Globus pallidus (tissue), 1 donor: ENCODE data around the gene STARD7.
A peak's percentile ranks its signal among the peaks of the same experiment; 100 is the strongest.
"Not testable (repeated sequence)": the region's sequence is repeated elsewhere in the genome, so short reads cannot be mapped to it uniquely, and the experiment has no call there.

Experiments used
- DNase-seq: peaks from one replicate; pipeline ENCODE4 v3.0.0-alpha.2; 2015; ENCODE audit warnings: low spot score

The STARD7 gene

DNA sequence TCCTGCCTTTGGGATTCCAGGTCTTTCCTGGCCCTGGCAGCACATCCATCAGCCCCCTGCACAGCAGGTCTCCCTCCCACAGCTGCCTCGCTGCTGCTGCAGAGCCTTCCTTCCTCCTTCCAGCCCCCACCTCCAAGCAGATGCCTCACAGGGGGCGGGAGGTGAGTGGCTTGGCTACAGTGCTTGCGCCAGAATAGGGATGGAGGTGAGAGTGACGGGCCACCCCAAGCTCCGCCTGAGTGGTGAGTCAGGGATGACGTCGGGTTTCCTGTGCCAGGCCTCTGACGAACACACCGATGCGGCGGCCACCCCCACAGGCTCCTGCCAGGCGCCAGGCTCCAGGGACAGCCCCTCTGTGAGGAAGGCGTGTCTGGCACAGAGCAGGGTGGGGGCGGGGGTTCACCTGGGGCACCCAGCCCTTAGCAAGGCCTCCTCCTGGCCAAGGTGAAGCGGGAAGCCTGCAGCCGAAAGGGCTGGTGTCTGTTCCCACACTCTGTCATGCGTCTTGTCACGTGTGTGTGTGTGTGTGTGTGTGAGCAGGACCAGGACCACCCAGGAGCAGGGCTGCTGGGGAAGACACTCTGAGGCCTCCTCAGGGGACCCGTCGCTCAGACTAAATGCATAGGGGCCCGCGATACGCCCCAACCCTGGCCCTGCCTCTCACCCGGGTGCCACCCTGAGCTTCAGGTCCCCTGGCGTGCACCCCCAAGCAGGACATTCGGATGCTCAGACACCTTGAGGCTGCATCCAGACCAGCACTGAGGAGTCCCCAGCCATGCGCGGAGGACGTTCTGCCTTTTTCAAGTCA, 60.0 kb downstream of the STARD7 start:
- DNase-seq = no peak

DNA sequence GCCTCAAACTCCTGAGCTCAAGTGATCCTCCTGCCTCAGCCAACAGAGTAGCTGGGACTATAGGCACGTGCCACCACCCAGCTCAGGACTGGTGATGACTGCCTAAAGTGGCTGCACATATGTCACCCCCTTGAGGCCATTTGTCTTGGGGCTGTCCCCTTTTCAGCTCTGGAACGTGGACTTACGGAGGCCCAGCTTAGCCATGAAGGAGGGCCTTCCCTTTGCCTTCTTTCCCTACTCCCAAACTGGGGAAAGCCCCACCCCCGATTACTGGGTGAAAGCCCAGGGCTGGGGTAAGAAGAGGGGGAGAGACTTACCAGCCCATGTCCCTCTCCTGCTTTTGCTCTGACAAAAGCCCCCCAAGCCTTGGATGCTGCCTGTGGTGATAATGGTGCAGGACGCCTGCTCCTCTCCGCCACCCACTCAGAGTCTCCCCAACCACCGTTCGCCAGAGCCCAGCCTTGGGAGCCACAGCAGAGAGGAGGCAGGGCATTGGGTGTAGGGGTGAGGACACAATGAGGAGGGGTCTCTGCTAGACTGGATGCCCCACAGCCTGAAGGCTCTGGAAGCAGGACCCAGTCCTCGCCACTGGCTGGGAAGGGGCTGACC, 60.9 kb downstream of the STARD7 start:
- DNase-seq = no peak

DNA sequence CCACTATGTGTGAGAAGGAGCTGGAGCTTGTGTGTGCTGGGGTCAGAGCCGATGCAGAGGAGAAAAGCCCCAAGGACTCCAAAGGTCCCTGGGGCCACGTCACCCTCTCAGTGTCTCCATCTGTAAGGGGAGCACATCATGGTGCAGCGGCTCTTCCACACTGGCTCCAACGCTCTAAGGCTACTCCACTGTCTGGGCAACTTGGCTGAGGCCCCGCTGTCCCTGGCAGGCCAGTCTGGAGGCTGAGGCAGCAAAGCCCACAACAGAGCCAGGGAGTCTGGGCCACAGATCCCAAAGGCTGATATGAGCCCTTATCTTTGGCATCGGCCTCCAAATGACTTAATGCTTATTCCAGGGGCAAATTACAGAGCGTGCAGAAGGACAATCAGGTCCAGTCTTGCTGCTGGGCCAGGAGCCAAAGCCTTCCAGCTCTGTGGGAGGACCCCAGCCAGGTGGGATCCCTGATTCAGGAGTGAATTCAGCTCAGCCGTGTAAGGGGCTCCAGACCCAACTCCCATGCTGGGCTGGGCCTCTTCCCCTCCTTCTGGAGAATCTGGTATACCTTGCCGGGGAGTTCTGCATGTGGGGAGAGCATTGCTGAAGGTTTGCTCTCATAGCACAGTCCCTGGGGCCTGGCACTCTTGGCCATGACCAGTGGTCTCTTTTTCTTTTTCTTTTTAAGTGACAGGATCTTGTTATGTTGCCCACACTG, 61.6 kb downstream of the STARD7 start:
- DNase-seq = no peak

DNA sequence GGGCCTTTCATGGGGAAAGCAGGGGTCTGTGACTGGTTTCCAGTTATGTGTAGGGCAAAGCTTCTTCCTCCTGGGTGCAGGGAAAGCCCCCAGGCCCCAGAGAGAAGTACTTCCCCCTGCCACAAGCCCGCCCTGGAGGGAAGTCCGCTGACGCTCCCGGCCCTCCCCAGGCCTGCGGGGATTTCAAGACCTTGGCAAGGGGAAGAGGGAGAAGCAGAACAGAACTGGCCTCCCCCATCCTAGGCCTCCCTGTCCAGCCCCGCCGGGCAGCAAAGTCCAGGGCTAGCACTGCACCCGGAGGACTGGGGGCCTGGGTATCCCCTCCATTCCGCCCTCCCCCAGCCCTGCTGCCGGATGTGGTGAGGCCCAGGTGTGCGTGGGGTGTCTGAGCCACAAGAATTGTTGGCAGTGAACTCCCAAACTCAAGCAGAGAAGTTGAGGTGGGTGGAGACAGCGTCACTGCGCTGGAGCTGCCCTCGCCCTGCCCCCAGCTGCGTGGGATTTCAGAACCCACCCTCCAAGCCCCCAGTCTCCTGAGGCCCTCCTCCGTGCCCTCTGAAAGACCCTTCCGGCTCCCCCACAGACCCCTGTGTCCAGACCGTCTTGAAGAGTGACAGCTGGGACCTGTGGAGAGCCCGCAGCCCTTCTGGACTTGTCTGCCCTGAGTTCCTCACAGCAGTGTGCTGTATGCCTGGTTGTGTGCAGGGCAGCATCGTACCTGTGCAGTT, 62.3 kb downstream of the STARD7 start:
- DNase-seq = peak; percentile 43

DNA sequence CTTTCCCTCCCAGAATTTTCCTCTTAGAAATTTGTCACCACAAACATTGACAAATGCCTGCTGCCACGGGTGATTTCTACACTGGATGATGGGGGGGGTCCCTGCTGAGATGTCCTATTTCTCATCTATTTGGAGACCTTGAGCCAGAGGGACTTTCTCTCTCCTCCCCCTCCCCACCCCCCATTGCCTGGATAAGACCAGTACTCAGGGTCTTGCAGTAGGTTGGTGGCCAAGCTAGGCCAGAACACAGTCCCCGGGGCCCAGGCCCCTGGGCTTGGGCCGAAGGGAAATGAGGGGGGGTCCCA, 62.8 kb downstream of the STARD7 start:
- DNase-seq = peak; percentile 15

DNA sequence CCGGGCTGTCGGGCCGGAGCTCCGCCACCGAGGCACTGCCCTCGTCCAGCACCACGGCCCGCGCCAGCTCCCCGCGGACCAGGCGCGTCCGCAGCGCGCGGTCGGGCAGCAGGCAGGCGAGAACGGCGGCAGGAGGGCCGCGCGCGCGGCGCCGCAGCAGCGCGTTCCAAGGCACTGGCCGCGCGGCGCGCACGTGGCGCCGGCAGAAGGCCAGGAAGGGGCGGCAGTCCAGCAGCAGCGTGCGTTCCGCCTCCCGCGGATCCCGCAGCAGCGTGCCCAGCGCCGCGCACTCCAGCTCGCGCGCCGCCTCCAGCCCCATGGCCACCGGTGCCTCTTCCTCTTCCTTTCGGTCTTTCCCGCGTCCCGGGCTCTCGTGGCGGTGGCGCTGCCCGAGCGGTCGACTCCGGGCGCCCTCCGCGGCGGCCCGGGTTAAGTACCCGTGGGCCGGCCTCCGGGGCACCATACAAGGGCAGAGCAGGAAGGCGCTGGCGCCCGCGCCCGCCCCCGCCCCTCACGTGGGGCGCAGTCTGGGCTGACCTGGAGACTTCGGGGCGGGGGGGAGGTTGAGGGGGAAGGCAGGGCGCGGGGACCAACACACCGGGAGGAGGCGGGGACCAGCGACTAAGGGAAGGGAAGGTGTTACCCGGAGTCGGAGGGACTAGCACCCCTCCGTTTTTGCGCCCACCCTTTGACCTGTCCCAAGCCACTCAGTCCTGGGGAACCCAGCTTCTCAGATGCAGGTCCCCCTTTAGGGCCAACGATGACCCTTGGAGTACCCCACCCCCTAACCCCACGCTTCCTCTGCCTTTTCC, 63.4 kb downstream of the STARD7 start, which contains the start of gene DUSP2:
Gene DUSP2 (minus strand): TSS at position 405 of the 812 bp plus-strand sequence. CDS start 86 bp downstream, at position 319.
- peak; percentile 59 for DNase-seq

DNA sequence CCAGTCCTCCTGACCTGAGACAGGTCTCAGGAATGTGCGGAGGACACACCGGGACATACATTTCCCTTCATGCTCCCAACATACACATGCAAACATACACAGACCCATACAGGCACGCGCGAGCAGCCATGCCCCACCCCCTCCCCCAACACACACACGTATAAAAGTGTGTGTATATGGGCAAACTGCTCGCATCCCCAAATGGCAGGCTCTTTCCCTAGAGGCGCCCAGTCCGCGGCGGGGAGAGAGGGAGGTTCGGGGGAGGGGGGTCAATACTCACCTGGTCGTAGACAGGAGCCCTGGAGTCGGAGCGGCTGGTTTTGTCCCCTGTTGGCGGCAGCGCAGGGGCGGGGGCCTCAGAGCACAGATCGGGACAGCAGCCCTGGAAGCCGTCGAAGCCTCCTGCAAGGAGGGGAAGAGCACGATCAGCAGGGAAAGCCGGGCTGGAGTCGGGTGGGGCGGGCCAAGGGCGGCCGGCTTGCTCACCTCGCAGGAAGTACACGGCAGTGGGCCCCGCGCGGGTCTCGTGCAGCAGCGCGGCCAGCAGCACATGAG, 64.1 kb downstream of the STARD7 start:
- no peak for DNase-seq

DNA sequence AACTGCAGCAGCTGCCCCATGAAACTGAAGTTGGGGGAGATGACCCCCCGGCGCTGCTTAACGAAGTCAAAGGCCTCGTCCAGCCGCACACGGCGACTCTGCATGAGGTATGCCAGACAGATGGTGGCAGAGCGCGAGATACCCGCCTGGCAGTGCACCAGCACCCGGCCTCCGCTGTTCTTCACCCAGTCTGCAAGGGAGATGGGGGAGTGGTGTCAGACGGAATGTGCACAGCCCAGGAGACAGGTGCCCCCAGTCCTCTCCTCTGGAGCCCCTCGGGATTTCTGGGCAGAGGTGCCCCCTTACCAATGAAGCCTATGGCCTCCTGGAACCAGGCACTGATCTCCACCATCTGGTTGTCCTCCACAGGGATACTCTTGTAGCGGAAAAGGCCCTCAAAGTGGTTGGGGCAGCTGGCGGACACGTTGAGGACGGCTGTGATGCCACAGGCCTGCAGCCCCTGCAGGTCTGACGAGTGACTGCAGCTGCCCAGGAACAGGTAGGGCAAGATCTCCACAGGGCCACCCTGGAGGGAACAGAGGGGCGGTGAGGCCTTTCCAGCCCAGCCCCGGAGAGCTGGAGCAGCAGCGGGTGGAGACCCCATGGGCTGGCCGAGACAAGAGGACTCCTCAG, 64.7 kb downstream of the STARD7 start:
- DNase-seq = no peak

DNA sequence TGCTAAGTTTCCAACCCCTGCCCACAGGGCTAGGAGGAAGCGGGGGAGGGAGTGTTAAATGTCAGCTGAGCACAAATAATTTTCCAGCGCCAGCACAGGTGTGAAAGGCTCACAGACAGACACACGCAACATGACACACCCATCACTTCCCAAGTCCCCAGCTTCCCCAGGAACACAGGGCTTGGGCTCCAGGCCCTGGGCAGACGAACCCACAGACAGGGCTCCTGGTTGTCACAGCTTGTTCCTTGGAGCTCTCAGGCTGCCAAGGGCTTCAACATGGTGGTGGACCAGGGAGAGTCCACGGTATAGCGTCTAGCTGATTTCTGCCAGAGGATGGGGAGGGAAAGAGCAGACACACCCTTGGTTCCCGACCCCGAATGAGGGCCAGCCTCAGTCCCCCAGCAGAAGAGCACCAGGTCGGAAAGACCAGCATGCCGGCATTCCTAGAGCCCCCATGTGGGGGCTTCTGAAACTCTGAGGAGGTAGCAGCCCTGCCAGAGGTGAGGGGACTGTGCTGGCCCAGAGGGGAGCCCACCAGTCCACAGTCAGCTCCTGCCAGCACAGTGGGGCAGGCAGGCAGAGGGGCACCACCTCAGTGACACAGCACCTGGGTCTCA, 65.3 kb downstream of the STARD7 start:
- DNase-seq = no peak

DNA sequence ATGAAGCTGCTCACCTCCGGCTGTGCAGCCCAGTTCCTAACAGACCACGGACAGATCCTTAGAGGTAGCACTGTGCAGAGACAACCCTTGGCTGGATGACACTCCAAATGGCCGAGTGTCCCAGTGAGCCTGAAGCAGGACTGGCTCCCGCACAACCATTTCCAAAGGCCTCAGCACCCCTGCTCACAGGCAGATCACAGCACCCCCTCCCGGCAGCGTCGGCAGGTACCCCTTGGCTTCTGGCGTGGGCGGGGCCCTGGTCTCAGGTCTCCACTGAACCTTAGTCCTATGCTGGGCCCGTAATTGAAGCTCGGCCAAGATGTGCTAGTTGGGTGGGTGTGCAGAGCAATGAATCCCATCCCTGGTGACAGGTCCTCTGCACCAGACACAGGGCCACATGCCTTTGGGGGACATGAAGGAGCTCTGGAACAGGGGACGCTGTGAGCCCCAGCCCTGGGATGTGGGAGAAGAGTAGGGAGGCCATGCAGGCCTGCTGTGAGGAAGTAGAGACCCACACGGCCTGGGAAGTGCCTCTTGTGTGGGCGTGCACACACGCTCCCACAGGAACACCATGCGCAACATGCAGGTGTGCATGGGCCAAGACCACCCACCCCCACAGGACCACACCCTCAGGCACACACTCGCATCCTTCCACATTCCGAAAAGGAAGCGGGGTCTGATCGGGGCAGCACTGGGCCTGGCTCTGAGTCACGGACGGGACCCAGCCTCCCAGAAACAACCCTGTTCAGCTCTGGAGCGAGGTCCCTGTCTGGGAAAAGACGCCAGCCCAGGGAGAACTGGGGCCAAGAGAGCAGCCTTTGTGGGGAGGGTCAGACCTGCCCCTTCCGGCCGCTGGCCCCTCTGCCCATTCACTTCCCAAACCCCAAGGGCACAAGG, 66.2 kb downstream of the STARD7 start:
- DNase-seq = no peak

DNA sequence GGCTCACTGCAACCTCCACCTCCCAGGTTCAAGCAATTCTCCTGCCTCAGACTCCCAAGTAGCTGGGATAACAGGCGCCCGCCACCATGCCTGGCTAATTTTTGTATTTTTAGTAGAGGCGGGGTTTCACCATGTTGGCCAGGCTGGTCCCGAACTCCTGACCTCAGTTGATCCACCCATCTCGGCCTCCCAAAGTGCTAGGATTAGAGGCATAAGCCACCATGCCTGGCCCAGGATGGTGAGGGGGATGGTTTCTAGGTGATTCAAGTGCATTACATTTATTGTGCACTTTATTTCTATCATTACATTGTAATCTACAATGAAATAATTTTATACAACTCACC, 67.0 kb downstream of the STARD7 start:
- not testable (repeated sequence) for DNase-seq

DNA sequence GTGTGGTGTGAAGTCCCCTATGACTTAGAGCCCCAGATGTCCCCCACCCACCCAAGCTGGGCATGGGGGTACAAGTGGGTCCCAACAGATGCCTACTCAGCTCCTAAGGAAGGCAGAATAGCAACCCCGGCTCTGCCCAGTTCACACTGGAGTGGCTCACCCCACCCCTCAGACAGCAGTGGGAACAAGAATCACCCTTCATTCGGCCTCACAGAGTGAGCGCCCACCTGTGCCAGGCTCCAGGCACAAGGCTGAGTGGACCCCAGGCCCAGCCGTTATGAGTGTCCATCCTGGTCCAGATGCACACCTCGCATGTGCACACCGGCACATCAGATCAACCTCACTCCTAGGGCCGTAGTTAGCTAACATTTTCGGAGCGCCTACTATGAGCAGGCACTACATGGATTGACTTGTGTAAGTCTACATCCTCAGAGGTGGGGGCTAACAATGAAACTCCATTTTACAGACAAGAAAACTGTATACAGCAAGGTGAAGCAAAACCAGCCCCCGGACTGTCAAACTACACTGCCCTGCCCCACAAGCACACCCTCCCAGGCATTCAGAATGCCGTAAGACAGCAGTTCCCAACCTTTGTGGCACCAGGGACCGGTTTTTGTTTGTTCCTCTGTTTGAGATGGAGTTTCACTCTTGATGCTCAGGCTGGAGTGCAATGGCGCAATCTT, 67.5 kb downstream of the STARD7 start:
- DNase-seq = no peak

DNA sequence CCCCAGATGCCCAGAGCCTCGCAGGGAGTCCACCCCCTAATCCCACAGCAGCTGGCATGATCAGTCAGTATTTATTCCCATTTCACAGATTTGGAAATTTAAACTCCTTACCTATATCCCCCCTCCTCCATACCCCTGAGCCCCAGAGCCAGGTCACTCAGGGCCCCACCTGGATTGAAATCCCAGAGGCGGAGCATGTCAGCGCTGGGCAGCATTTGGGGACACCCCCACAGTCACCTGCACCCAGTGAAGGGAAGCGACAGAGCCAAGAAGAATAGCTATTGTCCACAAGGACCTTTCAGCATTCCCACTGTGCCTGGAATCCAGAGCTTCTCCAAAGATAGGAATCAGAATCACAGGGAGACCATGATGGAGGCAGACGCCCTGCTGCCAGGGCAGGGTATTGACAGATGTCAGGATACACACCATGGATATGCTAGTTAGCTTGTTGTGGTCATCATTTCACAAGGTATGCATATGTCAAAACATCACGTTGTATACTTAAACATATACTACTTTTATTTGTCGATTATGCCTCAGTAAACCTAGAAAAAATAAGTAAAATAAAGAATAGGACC, 69.4 kb downstream of the STARD7 start:
- no peak for DNase-seq

DNA sequence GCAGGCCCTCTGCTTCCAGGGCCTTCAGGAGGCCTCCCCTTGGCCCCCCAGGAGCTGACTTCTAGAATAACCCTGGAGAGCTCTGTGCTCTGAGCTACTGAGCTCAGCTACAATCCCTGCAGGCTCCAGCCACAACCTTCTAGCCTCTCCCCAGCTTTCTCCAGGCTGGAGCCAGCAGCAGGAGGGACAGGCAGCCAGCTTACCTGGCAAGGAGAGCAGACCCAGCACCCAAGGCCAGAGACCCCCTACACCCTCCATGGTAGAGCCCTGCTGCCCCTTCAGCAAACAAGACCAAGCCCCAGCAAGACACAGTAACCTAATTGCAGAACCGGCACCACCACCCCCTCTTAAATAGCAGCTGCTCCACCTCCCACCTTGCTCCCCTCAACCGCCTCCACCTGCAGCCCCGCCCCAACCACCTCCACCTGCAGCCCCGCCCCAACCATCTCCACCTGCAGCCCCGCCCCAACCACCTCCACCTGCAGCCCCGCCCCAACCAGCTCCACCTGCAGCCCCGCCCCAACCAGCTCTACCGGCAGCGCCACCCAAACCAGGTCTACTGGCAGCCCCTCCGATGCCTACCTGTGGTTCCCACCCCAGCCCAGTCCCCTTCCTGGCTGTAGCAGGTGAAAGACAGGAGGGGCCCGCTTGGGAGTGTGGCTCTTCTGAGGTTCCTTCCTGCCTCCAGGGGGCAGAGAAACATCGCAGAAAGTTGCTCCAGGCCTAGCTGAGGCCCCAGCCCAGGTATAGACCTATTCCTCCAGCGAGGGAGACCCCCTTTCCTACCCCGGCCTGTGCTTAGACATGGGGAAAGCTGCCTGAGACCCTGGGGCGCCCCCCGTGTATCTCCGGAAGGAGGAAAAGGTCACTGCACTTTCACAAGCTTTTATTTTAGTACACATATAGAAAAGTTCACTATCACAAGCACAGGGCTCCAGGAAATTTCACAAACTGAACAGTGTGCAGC, 70.2 kb downstream of the STARD7 start, which contains the start of gene ASTL:
Gene ASTL (minus strand): TSS at position 324 of the 967 bp plus-strand sequence. CDS start 66 bp downstream, at position 258.
- DNase-seq = no peak

DNA sequence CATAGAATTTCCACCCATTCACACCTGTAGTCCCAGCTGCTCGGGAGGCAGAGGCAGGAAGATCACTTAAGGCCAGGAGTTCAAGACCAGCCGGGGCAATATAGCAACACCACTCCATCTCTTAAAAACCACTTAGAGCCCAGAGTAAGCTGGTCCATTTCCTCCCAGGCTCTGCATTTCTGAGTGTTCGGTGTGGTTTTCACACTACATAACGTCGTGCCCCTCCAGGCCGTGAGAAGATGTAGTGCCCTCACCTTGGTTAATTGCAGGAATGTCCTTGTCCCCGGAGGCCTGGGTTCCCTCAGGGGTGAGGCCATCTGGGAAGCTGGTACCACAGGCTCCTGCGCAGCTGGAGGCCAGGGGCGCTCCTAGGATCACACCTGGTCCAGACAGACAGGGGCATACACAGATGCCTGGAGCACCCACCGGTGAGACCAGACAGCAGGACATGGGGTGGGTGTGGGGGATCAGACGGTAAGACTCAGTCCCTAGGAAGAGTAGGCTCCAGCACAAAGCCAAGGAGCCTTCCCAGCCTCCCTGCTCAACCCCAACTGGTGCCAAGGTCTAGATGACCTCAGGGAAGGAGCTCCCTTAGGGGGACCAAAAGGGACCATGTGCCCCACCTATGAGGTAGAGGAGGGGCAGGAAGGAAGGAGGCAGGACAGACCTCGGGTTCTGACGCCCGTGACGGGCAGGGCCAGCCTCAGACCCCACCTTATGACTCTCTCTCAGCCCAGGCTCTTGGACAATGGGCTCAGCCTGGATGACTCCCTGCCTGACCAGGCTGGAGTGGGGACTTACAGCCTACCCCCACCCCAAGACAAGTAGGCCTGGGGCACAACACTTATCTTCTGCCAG, 71.1 kb downstream of the STARD7 start:
- no peak for DNase-seq

DNA sequence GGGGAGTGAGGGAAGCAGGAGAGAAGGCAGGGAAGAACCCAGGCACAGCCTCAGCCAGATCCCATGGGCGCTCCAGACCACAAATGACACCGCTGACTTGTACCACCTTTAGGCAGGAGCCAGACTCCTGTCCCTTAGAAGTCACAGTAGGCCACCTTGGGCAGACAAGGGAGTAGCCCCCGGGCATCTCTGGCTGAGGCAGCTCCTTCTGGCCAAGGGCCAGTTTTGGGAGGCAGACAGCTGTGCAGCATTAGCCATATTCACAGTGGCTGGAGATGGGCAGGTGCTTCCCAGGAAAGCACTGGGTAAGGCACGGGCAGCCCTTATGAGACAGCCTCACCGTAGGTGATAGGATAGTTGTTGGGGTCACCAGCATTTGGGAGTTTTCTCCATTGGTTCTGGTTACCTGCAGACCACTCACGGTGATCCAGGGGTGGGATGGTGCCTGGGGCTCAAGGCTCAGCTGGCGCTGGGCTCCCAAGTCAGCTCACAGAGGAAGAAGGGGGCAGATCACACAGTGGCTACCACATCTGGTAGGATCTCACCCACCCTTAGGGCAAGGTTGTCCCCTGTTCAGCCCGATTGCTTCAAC, 72.4 kb downstream of the STARD7 start:
- no peak for DNase-seq
